Esophagus squamous epithelium (tissue), 5 donors: ENCODE measurements around the gene TUB. TPM values are rescaled to one million over a fixed set of nuclear protein-coding genes. Genes with fewer than 3 reads are reported as not detected.
A peak's percentile ranks its signal among the peaks of the same experiment; 100 is the strongest.

Source experiments
- DNase-seq: peaks from one replicate; lab custom pipeline; 2025; lab: John Stamatoyannopoulos, UW
- H3K27ac ChIP-seq, 4 donors: fragments of 200-600 bp; sonication (generic); one replicate each; pipeline ENCODE4 v1.5.1; 2016 to 2019; ENCODE audit warnings: mild to moderate bottlenecking in 1 of 4
- H3K27me3 ChIP-seq, 4 donors: fragments of 200-600 bp; sonication (generic); 1 replicate in 3 of 4; 2 replicates in 1 of 4; pipeline versions ENCODE4 v1.5.1 to v1.6.0; 2017 to 2021; ENCODE audit warnings: antibody characterized with exemption in 1 of 4
- H3K36me3 ChIP-seq, 3 donors: fragments of 200-600 bp; sonication (generic); one replicate each; pipeline ENCODE4 v1.5.1; 2016 to 2019
- H3K4me1 ChIP-seq, 3 donors: fragments of 200-600 bp; sonication (generic); one replicate each; pipeline ENCODE4 v1.5.1; 2017 to 2019
- H3K4me3 ChIP-seq, 4 donors: fragments of 200-600 bp; sonication (generic); 1 replicate in 3 of 4; 2 replicates in 1 of 4; pipeline ENCODE4 v1.5.1; 2016 to 2019; ENCODE audit warnings: mild to moderate bottlenecking in 2 of 4, moderate library complexity in 1 of 4
- H3K9me3 ChIP-seq, 3 donors: fragments of 200-600 bp; sonication (generic); one replicate each; pipeline ENCODE4 v1.5.1; 2016 to 2019
- CTCF ChIP-seq, 6 experiments: fragments of 450-650 bp in 4 of 6; fragments of 200-600 bp in 2 of 6; sonication (generic) in 2 of 6; IDR thresholded peaks; one replicate each; pipeline ENCODE4 v1.5.1; 2016 to 2019; ENCODE audit warnings: antibody characterized with exemption in 6 of 6, mild to moderate bottlenecking in 4 of 6, moderate library complexity in 4 of 6
- POLR2A ChIP-seq, 4 donors: fragments of 450-650 bp; IDR thresholded peaks; one replicate each; pipeline ENCODE4 v1.6.1; 2017; ENCODE audit warnings: antibody characterized with exemption in 4 of 4, mild to moderate bottlenecking in 4 of 4, moderate library complexity in 3 of 4
- WGBS, 2 donors: methylation state at CpG; one replicate each; pipeline ENCODE4 v1.1.5; 2018; 5-methylcytosine and 5-hydroxymethylcytosine counted together
- intact Hi-C: fragments of 100-400 bp; cut with DNase I; formaldehyde crosslinking; loops from one replicate; pipeline ENCODE4 v1.15.0; 2022
- total RNA-seq, 4 donors: library from RNA; depleted of rRNA; stranded (reverse); fragments of >200 nt; gene quantifications; one replicate each; pipeline ENCODE4 v1.1.0, GENCODE V29; 2016
- donor health status: DM: yes; HTN: yes; CAD: no.

The TUB gene
- total RNA-seq, 4 donors from 2014 or later, result 1.7 to 6.1 (median 2.4) TPM

DNA sequence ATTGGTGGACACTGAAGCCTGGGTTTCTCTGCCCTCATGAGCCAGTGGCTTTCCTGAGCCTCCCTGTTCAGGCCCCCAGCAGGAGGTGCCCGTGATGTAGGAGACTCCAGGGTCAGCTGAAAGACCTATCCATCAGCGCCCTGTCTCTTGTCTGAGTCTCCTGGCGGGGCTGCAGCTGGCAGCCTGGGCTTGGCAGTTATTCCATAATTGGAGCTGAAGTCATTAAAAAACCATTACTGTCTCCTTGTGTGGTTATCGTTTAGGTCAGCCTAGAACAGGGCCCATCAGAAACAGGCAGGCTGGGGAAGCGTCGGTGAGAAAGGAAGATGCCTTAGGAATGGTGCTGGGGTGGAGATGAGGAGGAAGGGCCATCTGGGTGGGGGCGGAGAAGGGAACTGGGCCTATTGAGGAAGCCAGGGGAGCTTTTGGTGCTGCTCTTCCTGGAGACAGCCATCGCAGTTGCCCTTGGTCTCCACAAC, 5.0 kb downstream of the TUB start:
- 49 to 59% methylated on average over 5 to 8 of the region's 8 CpGs for WGBS, 2 donors

DNA sequence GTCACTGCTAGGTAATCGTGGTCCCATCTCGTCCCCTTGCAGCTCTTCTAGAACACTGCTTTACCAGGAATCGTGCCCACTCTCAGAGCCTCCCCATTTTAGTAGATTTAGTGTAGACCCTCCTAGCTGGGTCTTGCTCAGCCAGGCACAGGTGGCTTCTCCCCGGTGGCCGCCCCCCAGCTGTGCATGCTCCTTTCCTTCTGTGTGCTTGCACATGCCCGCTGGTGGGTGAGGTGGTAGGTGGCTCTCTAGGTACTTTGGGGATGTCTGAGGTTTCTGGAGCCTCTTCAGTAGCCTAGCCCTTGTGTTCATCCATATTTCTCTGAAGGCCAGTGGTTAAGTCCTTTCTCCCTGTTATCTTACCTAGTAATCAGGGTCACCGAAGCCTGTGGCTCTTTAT, 5.6 kb downstream of the TUB start:
- DNase-seq, result no peak
- Histone ChIP-seq H3K9me3 (no peaks in the 10 kb centered on the region), H3K4me3 (no peak overlapping the region), H3K27me3 (peaks cover 0 to 22% (median 0%) of the 10 kb centered on the region in 4 donors), H3K36me3 (no peaks in the 10 kb centered on the region), H3K4me1 (peaks cover 2 to 44% (median 12%) of the 10 kb centered on the region in 3 donors), H3K27ac (peak overlapping the region in 1 of 4 donors; percentile 21)
- intact Hi-C loops, result no loop called here
- 69 to 73% methylated on average over 4 to 6 of the region's 7 CpGs for WGBS, 2 donors
- no peak for TF ChIP-seq CTCF (IDR thresholded peaks at IDR 0.05)
- no peak for TF ChIP-seq POLR2A (IDR thresholded peaks at IDR 0.05)

More for the DNA sequence above, 5.0 kb downstream of the TUB start:
- intact Hi-C loops, result no loop called here
- DNase-seq, result no peak
- peak overlapping the region in 1 of 4 donors; percentile 21 for H3K27ac ChIP-seq
- H3K36me3 ChIP-seq, result no peaks in the 10 kb centered on the region
- H3K4me1 ChIP-seq, result peaks cover 6 to 48% (median 15%) of the 10 kb centered on the region in 3 donors
- no peak overlapping the region for H3K4me3 ChIP-seq
- H3K27me3 ChIP-seq, result peaks cover 0 to 27% (median 0%) of the 10 kb centered on the region in 4 donors
- no peak for TF ChIP-seq POLR2A (IDR thresholded peaks at IDR 0.05)
- no peak for TF ChIP-seq CTCF (IDR thresholded peaks at IDR 0.05)
- H3K9me3 ChIP-seq, result no peaks in the 10 kb centered on the region

GRCh38 chr11:8087185-8087584, 6.2 kb downstream of the TUB start:
- intact Hi-C loops, result no loop called here
- H3K4me3 ChIP-seq, result no peak overlapping the region
- peaks cover 0 to 16% (median 0%) of the 10 kb centered on the region in 4 donors for H3K27me3 ChIP-seq
- no peak for DNase-seq
- H3K27ac ChIP-seq, result no peak overlapping the region
- TF ChIP-seq POLR2A (IDR thresholded peaks at IDR 0.05) (no peak), CTCF (IDR thresholded peaks at IDR 0.05) (peak in 1 of 6 experiments; percentile 13)
- no peaks in the 10 kb centered on the region for H3K9me3 ChIP-seq
- H3K36me3 ChIP-seq, result no peaks in the 10 kb centered on the region
- peaks cover 0 to 38% (median 7%) of the 10 kb centered on the region in 3 donors for H3K4me1 ChIP-seq
- WGBS, 2 donors, result 100% methylated on average over 1 to 2 of the region's 4 CpGs

DNA sequence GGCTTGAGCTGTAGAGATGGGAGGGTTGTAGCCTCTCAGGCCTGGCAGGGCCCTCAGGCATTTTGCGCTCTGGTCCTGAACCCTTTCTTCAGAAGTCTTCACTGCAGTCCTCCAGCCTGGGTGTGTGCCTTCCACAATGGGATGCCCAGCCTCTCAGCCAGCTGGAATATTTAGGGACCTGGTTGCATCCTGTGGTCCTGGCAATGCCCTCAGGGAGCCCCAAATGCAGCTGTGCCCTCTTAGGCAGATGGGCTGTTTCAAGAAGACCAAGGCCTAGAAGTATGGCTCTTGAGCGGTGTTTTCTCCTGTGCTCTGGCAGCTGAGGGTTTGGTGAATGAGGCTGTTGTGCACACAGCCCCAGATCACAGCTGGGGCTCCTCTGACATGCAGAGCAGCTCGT, 6.7 kb downstream of the TUB start:
- WGBS, 2 donors, result 71 to 100% methylated on average over 1 of the region's 3 CpGs

More for the DNA sequence above, 6.7 kb downstream of the TUB start:
- Histone ChIP-seq H3K4me1 (peaks cover 0 to 38% (median 6%) of the 10 kb centered on the region in 3 donors), H3K36me3 (no peaks in the 10 kb centered on the region), H3K9me3 (no peaks in the 10 kb centered on the region), H3K27me3 (peaks cover 0 to 10% (median 0%) of the 10 kb centered on the region in 4 donors), H3K4me3 (no peak overlapping the region), H3K27ac (no peak overlapping the region)
- DNase-seq, result no peak
- TF ChIP-seq POLR2A (IDR thresholded peaks at IDR 0.05) (no peak), CTCF (IDR thresholded peaks at IDR 0.05) (no peak)
- intact Hi-C loops, result no loop called here
